Measurements from ENCODE around the gene PIP5K1C. TPM values are rescaled to one million over a fixed set of nuclear protein-coding genes. Genes with fewer than 3 reads are reported as not detected.
"Not testable (repeated sequence)": the region's sequence is repeated elsewhere in the genome, so short reads cannot be mapped to it uniquely, and the experiment has no call there.

Gene PIP5K1C
- total RNA-seq, 2 experiments from 2014 or later: 18.9 to 23.5 TPM

DNA sequence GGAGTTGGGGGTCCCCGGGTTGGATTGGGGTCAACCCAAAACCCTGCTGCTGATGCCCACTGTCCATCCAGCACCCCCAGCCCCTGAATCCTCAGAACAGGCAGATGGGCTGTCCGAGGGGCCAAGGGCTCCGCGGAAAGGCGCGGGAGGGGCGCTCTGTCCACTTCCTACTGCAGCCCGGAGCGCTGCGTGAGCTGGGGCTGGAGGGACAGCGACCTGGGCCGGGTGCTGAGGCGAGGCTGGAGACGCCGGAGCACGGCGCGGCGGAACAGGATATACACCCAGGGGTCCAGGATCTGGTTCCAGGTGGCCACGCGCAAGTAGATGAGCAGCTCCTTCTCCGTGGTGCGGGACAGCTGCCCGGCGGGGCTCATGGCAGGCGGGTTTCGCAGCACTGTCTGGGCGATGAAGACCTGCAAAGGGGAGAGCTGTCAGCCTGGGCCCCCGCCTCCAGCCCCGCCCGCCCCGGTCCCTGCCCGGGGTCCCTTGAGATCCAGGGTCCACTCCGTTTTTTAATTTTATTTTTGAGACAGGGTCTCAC is 104.7 kb downstream of the PIP5K1C start:
- H3K27me3 Mint-ChIP-seq: no peaks in the 10 kb centered on the region
- ATAC-seq (ENCODE audit: low read depth) (no peak), DNase-seq (no peak)
- H3K4me3 Mint-ChIP-seq: no peak overlapping the region
- H3K4me1 Mint-ChIP-seq: no peaks in the 10 kb centered on the region
- POLR2A ChIA-PET: no interaction called here
- peaks cover 2% of the 10 kb centered on the region for H3K9me3 Mint-ChIP-seq
- no peak overlapping the region for H3K27ac Mint-ChIP-seq
- no peaks in the 10 kb centered on the region for H3K36me3 Mint-ChIP-seq

DNA sequence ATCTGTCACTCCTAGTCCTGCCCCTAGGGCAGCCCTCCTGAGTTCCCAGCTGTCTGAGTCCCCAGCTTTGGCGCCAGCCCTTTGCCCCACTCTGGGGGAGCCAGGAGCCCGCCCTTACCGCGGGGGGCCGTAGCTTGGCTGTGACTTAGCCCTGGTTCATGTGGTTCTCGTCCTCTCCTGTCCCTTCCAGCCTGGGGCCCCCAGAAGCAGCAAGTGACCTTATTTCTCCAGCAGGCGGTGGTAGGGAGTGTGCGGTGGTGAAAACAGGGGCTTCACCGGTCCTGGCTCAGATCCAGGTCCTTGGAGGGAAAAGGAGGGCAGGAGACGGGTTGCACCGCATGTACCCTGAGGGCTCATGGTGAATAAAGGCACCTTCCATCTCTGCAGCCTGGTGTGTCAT is 107.1 kb downstream of the PIP5K1C start:
- POLR2A ChIA-PET: no interaction called here
- no peak overlapping the region for H3K27ac Mint-ChIP-seq
- DNase-seq: no peak

DNA sequence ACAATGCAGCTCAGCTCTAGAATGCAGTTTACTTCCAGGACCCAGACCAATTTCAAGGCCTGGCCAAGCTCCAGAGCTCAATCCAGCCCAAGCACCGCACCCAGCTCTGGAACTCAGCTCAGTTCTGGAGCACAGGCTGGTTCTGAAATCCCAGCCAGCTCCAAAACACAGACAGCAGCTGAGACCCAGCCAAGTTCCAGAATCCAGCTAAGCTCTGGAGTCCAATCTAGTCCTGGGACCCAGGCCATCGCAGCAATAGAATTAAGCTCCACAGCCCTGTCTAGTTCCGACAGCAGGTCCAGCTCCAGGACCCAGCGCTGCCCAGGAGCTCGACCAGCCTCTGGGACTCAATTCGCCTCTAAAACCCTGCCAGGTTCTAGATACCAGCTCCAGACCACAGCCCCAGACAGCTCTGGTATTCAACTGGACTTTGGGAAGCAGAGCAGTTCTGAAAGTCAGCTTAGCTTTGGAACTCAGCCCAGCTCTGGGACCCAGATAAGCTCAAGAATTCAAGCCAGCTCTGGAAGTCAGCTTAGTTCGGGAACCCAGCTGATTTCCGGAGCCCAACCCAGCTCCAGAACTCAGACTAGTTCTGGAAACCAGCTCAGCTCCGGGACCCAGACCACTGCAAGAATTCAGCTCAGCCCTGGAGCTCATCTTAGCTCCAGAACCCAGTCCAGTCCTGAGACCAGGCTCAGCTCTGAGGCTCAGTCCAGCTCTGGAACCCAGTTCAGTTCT is 108.2 kb downstream of the PIP5K1C start:
- no peak overlapping the region for H3K4me3 Mint-ChIP-seq
- H3K27ac Mint-ChIP-seq: no peak overlapping the region
- no peak for ATAC-seq (ENCODE audit: low read depth)
- no peaks in the 10 kb centered on the region for H3K36me3 Mint-ChIP-seq
- H3K27me3 Mint-ChIP-seq: no peaks in the 10 kb centered on the region
- DNase-seq: no peak
- POLR2A ChIA-PET: no interaction called here
- no peaks in the 10 kb centered on the region for H3K4me1 Mint-ChIP-seq
- peaks cover 2% of the 10 kb centered on the region for H3K9me3 Mint-ChIP-seq

More for the DNA sequence above, 107.1 kb downstream of the PIP5K1C start:
- Mint-ChIP-seq H3K9me3 (peaks cover 2% of the 10 kb centered on the region), H3K36me3 (no peaks in the 10 kb centered on the region), H3K27me3 (no peaks in the 10 kb centered on the region), H3K4me1 (no peaks in the 10 kb centered on the region), H3K4me3 (no peak overlapping the region)
- no peak for ATAC-seq (ENCODE audit: low read depth)

DNA sequence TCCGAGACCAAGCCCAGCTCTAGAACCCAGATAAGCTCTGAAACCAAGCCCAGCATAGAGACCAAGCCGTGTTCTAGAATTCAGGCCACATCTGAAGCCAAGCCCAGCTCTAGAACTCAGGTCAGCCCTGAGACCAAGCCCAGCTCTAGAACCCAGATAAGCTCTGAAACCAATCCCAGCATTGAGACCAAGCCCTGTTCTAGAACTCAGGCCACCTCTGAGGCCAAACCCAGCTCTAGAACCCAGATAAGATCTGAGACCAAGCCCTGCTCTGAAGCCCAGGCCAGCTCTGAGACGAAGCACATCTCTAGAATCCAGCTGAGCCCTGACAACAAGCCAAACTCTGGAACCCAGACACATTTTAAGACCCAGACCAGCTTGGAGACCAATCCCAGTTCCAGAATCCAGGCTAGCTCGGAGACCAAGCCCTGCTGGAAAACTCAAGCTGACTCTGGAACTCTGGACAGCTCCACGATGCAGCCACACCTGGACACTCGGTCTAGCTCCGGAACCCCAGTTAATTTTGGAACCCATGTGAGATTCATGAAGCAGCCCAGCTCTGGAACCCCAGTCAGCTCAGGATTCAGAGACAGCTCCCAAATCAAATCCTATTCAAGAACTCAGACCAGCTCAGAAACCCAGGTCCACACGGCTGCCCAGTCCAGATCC is 109.1 kb downstream of the PIP5K1C start:
- ATAC-seq (ENCODE audit: low read depth): no peak
- no peak for DNase-seq
- Mint-ChIP-seq H3K27me3 (no peaks in the 10 kb centered on the region), H3K4me3 (no peak overlapping the region), H3K27ac (no peak overlapping the region), H3K4me1 (no peaks in the 10 kb centered on the region), H3K36me3 (no peaks in the 10 kb centered on the region), H3K9me3 (peaks cover 2% of the 10 kb centered on the region)
- POLR2A ChIA-PET: interaction anchor here (0.9 kb wide), 1 partner anchor 17 kb away, joined by 3 read pairs; no protein-coding TSS in a partner anchor

DNA sequence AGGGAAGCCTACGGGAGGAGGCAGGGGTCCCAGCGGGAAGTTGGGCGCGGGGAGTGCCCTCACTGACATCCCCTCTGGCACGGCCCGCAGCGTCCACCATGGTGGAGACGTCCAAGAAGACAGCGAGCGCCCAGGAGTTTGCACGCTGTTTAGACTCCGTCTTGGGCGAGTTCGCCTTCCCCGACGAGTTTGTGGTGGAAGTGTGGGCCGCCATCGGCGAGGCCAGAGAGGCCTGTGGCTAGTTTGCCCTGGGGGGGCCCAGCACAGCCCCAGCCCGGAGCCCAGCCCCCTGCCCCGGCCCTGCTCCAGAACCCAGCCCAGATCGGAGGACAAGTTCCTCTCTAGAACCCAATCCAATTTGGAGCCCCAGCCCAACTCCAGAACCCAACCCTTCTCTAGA is 110.3 kb downstream of the PIP5K1C start:
- H3K27ac Mint-ChIP-seq: no peak overlapping the region
- no peaks in the 10 kb centered on the region for H3K36me3 Mint-ChIP-seq
- DNase-seq (no peak), ATAC-seq (ENCODE audit: low read depth) (no peak)
- H3K9me3 Mint-ChIP-seq: peaks cover 2% of the 10 kb centered on the region
- POLR2A ChIA-PET: no interaction called here
- H3K4me1 Mint-ChIP-seq: no peaks in the 10 kb centered on the region
- no peak overlapping the region for H3K4me3 Mint-ChIP-seq
- H3K27me3 Mint-ChIP-seq: no peaks in the 10 kb centered on the region

DNA sequence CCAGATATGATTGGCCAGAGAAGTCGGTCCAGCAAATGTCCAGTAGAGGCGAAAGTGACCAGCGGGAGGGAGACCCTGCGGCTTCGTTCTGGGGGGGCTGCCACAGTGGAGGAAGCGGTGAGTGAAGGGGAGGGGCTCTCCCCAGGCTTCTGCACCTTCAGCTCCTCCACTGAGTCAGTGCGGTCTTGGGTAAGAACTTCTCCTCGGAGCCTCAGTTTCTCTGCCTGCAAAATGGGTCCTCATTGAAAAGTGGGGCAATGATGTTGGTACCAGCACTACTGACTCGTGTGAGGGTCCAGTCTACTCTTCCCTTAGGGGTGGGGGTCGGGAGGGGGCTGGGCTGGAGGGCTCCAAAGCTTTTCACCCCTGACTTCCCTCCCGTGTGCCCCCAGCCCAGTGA is 110.8 kb downstream of the PIP5K1C start:
- POLR2A ChIA-PET: no interaction called here
- Mint-ChIP-seq H3K9me3 (peaks cover 2% of the 10 kb centered on the region), H3K4me3 (no peak overlapping the region), H3K36me3 (no peaks in the 10 kb centered on the region), H3K4me1 (no peaks in the 10 kb centered on the region), H3K27me3 (no peaks in the 10 kb centered on the region), H3K27ac (no peak overlapping the region)
- DNase-seq (no peak), ATAC-seq (ENCODE audit: low read depth) (no peak)

DNA sequence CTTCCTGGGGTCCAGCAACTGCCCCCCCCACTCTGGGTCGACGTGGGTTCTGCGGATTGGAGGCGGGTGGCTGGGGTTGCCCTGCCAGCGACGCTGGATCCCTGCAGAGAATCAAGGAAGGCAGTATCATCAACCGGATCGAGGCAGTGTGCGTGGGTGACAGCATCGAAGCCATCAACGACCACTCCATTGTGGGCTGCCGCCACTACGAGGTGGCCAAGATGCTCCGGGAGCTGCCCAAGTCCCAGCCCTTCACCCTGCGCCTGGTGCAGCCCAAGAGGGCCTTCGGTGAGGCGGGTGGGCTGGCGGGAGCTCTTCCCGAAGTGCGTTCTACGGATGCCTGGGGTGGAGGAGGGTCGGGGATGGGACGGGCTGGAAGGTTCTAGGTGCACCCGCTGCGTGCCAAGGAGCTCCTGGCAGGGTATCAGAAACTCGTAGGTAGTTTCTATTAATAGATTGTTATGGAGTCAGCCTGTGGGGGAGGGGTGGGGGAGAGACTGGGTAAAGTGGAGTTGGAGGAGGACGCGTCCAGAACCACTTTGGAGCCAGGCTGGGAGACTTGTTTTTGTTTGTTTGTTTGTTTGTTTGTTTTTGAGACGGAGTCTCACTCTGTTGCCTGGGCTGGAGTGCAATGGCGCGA is 113.4 kb downstream of the PIP5K1C start:
- H3K4me1 Mint-ChIP-seq: no peaks in the 10 kb centered on the region
- no peak for ATAC-seq (ENCODE audit: low read depth)
- no peaks in the 10 kb centered on the region for H3K36me3 Mint-ChIP-seq
- DNase-seq: no peak
- no peak overlapping the region for H3K4me3 Mint-ChIP-seq
- H3K27me3 Mint-ChIP-seq: peaks cover 3% of the 10 kb centered on the region
- no peak overlapping the region for H3K27ac Mint-ChIP-seq
- peaks cover 2% of the 10 kb centered on the region for H3K9me3 Mint-ChIP-seq
- POLR2A ChIA-PET: no interaction called here

DNA sequence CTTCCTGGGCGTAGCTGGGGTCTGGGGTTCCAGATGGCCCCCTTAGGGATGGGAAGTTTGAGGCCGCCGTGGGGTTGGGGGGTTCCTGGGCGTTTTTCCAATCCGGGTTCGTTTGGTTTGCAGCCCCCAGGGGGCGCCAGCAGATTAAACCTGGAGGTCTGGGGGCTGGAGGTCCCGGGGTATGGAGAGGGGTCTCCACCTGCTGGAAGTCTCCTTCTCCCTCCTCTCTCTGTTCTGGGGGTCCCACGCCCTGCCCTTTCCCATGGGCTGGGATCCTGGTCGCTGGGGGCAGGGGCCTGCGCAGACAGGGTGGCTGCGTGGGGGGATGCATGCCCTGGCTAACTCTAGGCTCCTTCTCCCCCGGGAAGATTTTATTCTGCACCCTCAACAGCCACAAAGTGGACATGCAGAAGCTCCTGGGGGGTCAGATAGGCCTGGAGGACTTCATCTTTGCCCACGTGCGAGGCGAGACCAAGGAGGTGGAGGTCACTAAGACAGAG is 114.1 kb downstream of the PIP5K1C start:
- Mint-ChIP-seq H3K4me1 (no peaks in the 10 kb centered on the region), H3K4me3 (peak overlapping the region; percentile 30), H3K27ac (no peak overlapping the region), H3K36me3 (no peaks in the 10 kb centered on the region), H3K27me3 (peaks cover 3% of the 10 kb centered on the region), H3K9me3 (peaks cover 2% of the 10 kb centered on the region)
- DNase-seq: peak; percentile 65
- POLR2A ChIA-PET: no interaction called here
- no peak for ATAC-seq (ENCODE audit: low read depth)

DNA sequence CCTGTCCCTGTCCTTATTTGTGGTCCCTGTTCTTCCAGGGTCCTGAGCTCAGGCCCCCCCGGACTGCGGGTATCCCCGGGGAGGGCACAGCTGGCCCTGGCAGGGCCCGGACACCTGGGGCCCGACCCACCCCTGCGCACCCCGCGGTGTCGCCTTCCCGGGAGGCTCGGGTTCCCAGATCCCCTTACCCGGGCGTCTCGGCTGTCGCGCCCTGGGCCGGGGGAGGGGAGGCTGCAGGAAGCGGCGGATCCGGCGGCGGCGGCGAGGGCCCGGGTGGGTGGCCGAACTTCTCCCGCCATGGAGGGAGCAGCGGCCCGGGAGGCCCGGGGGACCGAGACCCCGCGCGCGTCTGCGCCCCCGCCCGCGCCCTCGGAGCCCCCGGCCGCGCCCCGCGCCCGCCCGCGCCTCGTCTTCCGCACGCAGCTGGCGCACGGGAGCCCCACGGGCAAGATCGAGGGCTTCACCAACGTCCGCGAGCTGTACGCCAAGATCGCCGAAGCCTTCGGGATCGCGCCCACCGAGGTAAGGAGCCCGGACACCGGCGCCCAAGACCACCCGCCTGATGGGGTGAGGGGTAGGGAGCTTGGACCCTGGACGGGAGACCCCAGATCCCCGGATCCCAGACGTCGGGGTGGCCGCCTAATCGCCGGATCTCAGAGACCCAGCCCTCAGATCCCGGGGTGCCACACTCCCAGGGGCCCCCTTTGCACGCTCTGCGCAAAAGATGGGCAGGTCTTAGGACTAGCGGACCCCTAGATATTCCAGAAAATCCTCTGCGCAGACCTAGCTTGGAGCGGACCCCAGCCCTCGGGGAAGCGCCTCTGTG is 114.8 kb downstream of the PIP5K1C start, which contains the start of gene GIPC3:
TSS of gene GIPC3 (plus strand) at position 178 of the 826 bp plus-strand sequence. CDS start at position 298, 120 bp downstream.
- H3K36me3 Mint-ChIP-seq: no peaks in the 10 kb centered on the region
- H3K9me3 Mint-ChIP-seq: no peaks in the 10 kb centered on the region
- DNase-seq: peak; percentile 55
- H3K27me3 Mint-ChIP-seq: peaks cover 3% of the 10 kb centered on the region
- no peaks in the 10 kb centered on the region for H3K4me1 Mint-ChIP-seq
- peak; percentile 39 for ATAC-seq (ENCODE audit: low read depth)
- no peak within 1 kb of the TSS for H3K27ac Mint-ChIP-seq
- POLR2A ChIA-PET: interaction anchor here (0.6 kb wide), 1 partner anchor 136 kb away, joined by 3 read pairs; no protein-coding TSS in a partner anchor
- H3K4me3 Mint-ChIP-seq: peak within 1 kb of the TSS; percentile 30

DNA sequence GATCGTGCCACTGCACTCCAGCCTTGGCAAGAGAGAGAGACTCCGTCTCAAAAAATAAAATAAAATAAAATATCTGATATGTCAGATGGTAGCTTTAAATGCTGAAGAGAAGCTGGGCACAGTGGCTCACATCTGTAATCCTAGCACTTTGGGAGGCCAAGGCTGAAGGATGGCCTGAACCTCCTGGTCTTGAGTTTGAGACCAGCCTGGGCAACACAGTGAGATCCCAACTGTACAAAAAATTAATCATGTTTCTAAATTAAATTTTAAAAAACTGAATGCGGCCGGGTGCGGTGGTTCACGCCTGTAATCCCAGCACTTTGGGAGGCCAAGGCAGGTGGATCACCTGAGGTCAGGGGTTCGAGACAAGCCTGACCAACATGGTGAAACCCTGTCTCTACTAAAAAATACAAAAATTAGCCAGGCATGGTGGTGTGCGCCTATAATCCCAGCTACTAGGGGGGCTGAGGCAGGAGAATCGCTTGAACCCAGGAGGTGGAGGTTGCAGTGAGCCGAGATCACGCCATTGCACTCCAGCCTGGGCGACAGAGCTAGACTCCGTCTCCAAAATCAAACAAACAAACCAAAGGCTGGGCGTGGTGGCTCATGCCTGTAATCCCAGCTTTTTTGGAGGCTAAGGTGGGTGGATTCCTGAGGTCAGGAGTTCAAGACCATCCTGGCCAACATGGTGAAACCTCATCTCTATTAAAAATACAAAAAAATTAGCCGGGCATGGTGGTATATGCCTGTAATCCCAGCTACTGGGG is 116.0 kb downstream of the PIP5K1C start:
- not testable (repeated sequence) for H3K4me3 Mint-ChIP-seq; H3K27ac Mint-ChIP-seq; ATAC-seq (ENCODE audit: low read depth)

DNA sequence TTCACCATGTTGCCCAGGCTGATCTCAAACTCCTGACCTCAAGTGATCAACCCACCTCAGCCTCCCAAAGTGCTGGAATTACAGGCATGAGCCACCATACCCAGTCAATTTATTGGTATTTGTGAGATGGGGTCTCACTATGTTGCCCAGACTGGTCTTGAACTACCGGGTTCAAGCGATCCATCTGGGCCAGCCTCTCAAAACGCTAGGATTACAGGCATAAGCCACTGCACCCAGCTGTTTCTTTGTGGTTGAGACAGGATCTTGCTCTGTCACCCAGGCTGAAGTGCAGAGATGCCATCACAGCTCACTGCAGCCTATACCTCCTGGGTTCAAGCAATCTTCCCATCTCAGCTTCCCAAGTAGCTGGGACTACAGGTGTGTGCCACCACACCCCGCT is 118.5 kb downstream of the PIP5K1C start:
- not testable (repeated sequence) for H3K27ac Mint-ChIP-seq; H3K4me1 Mint-ChIP-seq; H3K4me3 Mint-ChIP-seq; H3K9me3 Mint-ChIP-seq; ATAC-seq (ENCODE audit: low read depth); H3K36me3 Mint-ChIP-seq; H3K27me3 Mint-ChIP-seq; DNase-seq
- POLR2A ChIA-PET: interaction anchor here (1.2 kb wide), 1 partner anchor 25 kb away, joined by 3 read pairs; no protein-coding TSS in a partner anchor

More for the DNA sequence above, 116.0 kb downstream of the PIP5K1C start:
- DNase-seq, H3K27me3 Mint-ChIP-seq, POLR2A ChIA-PET, H3K36me3 Mint-ChIP-seq, H3K4me1 Mint-ChIP-seq, H3K9me3 Mint-ChIP-seq: not testable (repeated sequence)
